ENCODE measurements around the gene C4orf50. TPM values are rescaled to one million over a fixed set of nuclear protein-coding genes. Genes with fewer than 3 reads are reported as not detected.

C4orf50 gene
- total and polyA plus RNA-seq, 4 donors: under 0.01 to 0.17 TPM; not detected in 2

GRCh38 chr4:5940470-5941203 lies 77.6 kb downstream of the C4orf50 start:
- H3K4me1 ChIP-seq (ENCODE audit: control insufficient read depth in 4 of 4, insufficient read depth in 4 of 4, low read length in 3 of 4): no peaks in the 10 kb centered on the region
- H3K27ac ChIP-seq (ENCODE audit: low read depth in 1 of 2, low read length in 2 of 2): no peak overlapping the region
- peaks cover 0 to 9% (median 0%) of the 10 kb centered on the region in 4 donors for H3K27me3 ChIP-seq (ENCODE audit: control insufficient read depth in 4 of 4, insufficient read depth in 4 of 4, low read length in 3 of 4)
- 60% methylated on average over 3 of the region's 3 CpGs for WGBS
- DNase-seq (ENCODE audit: low spot score): no peak
- TF ChIP-seq MAX (IDR thresholded peaks at IDR 0.05): no peak
- TF ChIP-seq GABPA (IDR thresholded peaks at IDR 0.05 in 1 of 2, conservative IDR thresholded peaks at IDR 0.05 in 1 of 2): no peak
- no peak for TF ChIP-seq HNF4G (IDR thresholded peaks at IDR 0.05)
- TF ChIP-seq JUND (IDR thresholded peaks at IDR 0.05): no peak
- no peak for TF ChIP-seq YY1 (IDR thresholded peaks at IDR 0.05)
- TF ChIP-seq CTCF (IDR thresholded peaks at IDR 0.05; ENCODE audit: low read depth, low read length, missing input control): no peak
- no peak for TF ChIP-seq TAF1 (conservative IDR thresholded peaks at IDR 0.05)
- TF ChIP-seq EGR1 (IDR thresholded peaks at IDR 0.05; ENCODE audit: low read depth in 2 of 2): no peak
- no peak for TF ChIP-seq SP1 (IDR thresholded peaks at IDR 0.05)
- no peak for TF ChIP-seq RXRA (IDR thresholded peaks at IDR 0.05)
- no peak for TF ChIP-seq ATF3 (IDR thresholded peaks at IDR 0.05)
- TF ChIP-seq REST (IDR thresholded peaks at IDR 0.05): no peak
- H3K9me3 ChIP-seq (ENCODE audit: control insufficient read depth in 4 of 4, low read length in 3 of 4): peaks cover 0 to 3% (median under 1%) of the 10 kb centered on the region in 4 donors
- no peaks in the 10 kb centered on the region for H3K36me3 ChIP-seq (ENCODE audit: control insufficient read depth in 4 of 4, insufficient read depth in 3 of 4, low read depth in 1 of 4, low read length in 3 of 4)
- no peak overlapping the region for H3K9ac ChIP-seq (ENCODE audit: low read depth in 1 of 2, low read length in 2 of 2)
- no peak overlapping the region for H3K4me3 ChIP-seq (ENCODE audit: low read depth in 1 of 3, low read length in 3 of 3)

GRCh38 chr4:5933996-5934831 lies 84.0 kb downstream of the C4orf50 start:
- no peaks in the 10 kb centered on the region for H3K4me1 ChIP-seq (ENCODE audit: control insufficient read depth in 4 of 4, insufficient read depth in 4 of 4, low read length in 3 of 4)
- WGBS: 66% methylated on average over 16 of the region's 16 CpGs
- peaks cover 0 to 9% (median 0%) of the 10 kb centered on the region in 4 donors for H3K27me3 ChIP-seq (ENCODE audit: control insufficient read depth in 4 of 4, insufficient read depth in 4 of 4, low read length in 3 of 4)
- H3K9me3 ChIP-seq (ENCODE audit: control insufficient read depth in 4 of 4, low read length in 3 of 4): no peaks in the 10 kb centered on the region
- H3K27ac ChIP-seq (ENCODE audit: low read depth in 1 of 2, low read length in 2 of 2): no peak overlapping the region
- no peaks in the 10 kb centered on the region for H3K36me3 ChIP-seq (ENCODE audit: control insufficient read depth in 4 of 4, insufficient read depth in 3 of 4, low read depth in 1 of 4, low read length in 3 of 4)
- H3K9ac ChIP-seq (ENCODE audit: low read depth in 1 of 2, low read length in 2 of 2): no peak overlapping the region
- DNase-seq (ENCODE audit: low spot score): no peak
- no peak for TF ChIP-seq YY1 (IDR thresholded peaks at IDR 0.05)
- TF ChIP-seq MAX (IDR thresholded peaks at IDR 0.05): no peak
- TF ChIP-seq GABPA (IDR thresholded peaks at IDR 0.05 in 1 of 2, conservative IDR thresholded peaks at IDR 0.05 in 1 of 2): no peak
- no peak for TF ChIP-seq SP1 (IDR thresholded peaks at IDR 0.05)
- no peak overlapping the region for H3K4me3 ChIP-seq (ENCODE audit: low read depth in 1 of 3, low read length in 3 of 3)
